ENCODE measurements around the gene TF. TPM values are rescaled to one million over a fixed set of nuclear protein-coding genes. Genes with fewer than 3 reads are reported as not detected.
A peak's percentile ranks its signal among the peaks of the same experiment; 100 is the strongest.

TF gene
- total and polyA plus RNA-seq, 10 of the 15 experiments (the other 5 are each of a cell fraction or from before 2014, with no cell fraction given), result under 0.01 to 8.9 (median 0.05) TPM; not detected in 1

- no peak overlapping the region for H3K9ac ChIP-seq (ENCODE audit: control insufficient read depth, insufficient read depth, low read length)
Observed at GRCh38 chr3:133804896-133805295, 58.7 kb downstream of the TF start.

More at GRCh38 chr3:133804896-133805295, 58.7 kb downstream of the TF start:
- no peaks in the 10 kb centered on the region for H4K20me1 ChIP-seq (ENCODE audit: control insufficient read depth, insufficient read depth)
- H3K4me2 ChIP-seq (ENCODE audit: control insufficient read depth, insufficient read depth), result peak overlapping the region; percentile 58
- no peaks in the 10 kb centered on the region; the same call in 1 of the 2 replicates for H3K4me1 ChIP-seq (ENCODE audit: control insufficient read depth, insufficient read depth, low read length)
- H2AFZ ChIP-seq (ENCODE audit: control insufficient read depth, low read depth, low read length), result peak overlapping the region; percentile 96
- ATAC-seq (no peak), FAIRE-seq (no peak), DNase-seq (ENCODE audit: low read depth, low spot score) (no peak)
- H3K36me3 ChIP-seq (ENCODE audit: control insufficient read depth in 2 of 2, insufficient read depth in 2 of 2, low read length in 1 of 2), result no peaks in the 10 kb centered on the region
- no peak for TF ChIP-seq NRF1 (conservative IDR thresholded peaks at IDR 0.05; ENCODE audit: low read depth, low read length)
- TF ChIP-seq BHLHE40 (IDR thresholded peaks at IDR 0.05; ENCODE audit: borderline replicate concordance in 1 of 2, low read depth in 2 of 2, low read length in 1 of 2), result no peak
- TF ChIP-seq, protein P1, sequence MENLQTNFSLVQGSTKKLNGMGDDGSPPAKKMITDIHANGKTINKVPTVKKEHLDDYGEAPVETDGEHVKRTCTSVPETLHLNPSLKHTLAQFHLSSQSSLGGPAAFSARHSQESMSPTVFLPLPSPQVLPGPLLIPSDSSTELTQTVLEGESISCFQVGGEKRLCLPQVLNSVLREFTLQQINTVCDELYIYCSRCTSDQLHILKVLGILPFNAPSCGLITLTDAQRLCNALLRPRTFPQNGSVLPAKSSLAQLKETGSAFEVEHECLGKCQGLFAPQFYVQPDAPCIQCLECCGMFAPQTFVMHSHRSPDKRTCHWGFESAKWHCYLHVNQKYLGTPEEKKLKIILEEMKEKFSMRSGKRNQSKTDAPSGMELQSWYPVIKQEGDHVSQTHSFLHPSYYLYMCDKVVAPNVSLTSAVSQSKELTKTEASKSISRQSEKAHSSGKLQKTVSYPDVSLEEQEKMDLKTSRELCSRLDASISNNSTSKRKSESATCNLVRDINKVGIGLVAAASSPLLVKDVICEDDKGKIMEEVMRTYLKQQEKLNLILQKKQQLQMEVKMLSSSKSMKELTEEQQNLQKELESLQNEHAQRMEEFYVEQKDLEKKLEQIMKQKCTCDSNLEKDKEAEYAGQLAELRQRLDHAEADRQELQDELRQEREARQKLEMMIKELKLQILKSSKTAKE (IDR thresholded peaks at IDR 0.05; ENCODE audit: low read depth, poor library complexity, severe bottlenecking), result no peak
- TF ChIP-seq CEBPZ (IDR thresholded peaks at IDR 0.05; ENCODE audit: low read depth, low read length), result no peak
- TF ChIP-seq MTA2 (IDR thresholded peaks at IDR 0.05; ENCODE audit: low read depth), result no peak
- no peak for TF ChIP-seq IRF4 (IDR thresholded peaks at IDR 0.05; ENCODE audit: low read depth, low read length)
- no TSS peak for BruUV-seq (replicated peaks)
- intact Hi-C loops (cut with micrococcal nuclease; ENCODE audit: unreplicated experiment), result loop anchor here (2.0 to 5.0 kb wide), 3 partner anchors 142 to 682 kb away; partner anchors contain the start of genes ANAPC13 and CEP63
- in situ Hi-C loops (cut with MboI), result no loop called here
- 74% methylated on average over 4 of the region's 4 CpGs for WGBS (ENCODE audit: insufficient coverage, insufficient replicate concordance, low lambda C conversion rate, missing lambda C conversion rate)
- ChIA-PET CTCF (no interaction called here), POLR2A (no interaction called here), SMC1A (ENCODE audit: uncharacterized antibody, unreplicated experiment) (no interaction called here), RAD21 (ENCODE audit: unreplicated experiment) (no interaction called here)
- no peaks in the 10 kb centered on the region for H3K27me3 ChIP-seq (replicated peaks in 1 of 2; ENCODE audit: control insufficient read depth in 2 of 2, insufficient read depth in 2 of 2, low read length in 1 of 2)
- H3K4me3 ChIP-seq, result peak overlapping the region; percentile 74; the same call in 1 of the 2 replicates
- H3K27ac ChIP-seq (ENCODE audit: control insufficient read depth, insufficient read depth), result no peak overlapping the region
- H3K79me2 ChIP-seq (ENCODE audit: control insufficient read depth, insufficient read depth, low read length), result peaks cover 23% of the 10 kb centered on the region
- no peaks in the 10 kb centered on the region for H3K9me3 ChIP-seq (replicated peaks; ENCODE audit: control insufficient read depth, insufficient read depth, low read length)

Measured in GM12878 (cell line).